ENCODE results near the gene ZNF280B.
"Not testable (repeated sequence)": the region's sequence is repeated elsewhere in the genome, so short reads cannot be mapped to it uniquely, and the experiment has no call there.

The ZNF280B gene

GRCh38 chr22:22546490-22546889, 37.9 kb upstream of the ZNF280B start:
- Mint-ChIP-seq H3K36me3 (no peaks in the 10 kb centered on the region), H3K9me3 (ENCODE audit: low read depth) (no peaks in the 10 kb centered on the region), H3K4me1 (ENCODE audit: low read depth) (no peaks in the 10 kb centered on the region), H3K4me3 (no peak overlapping the region), H3K27ac (no peak overlapping the region), H3K27me3 (peaks cover 2% of the 10 kb centered on the region)

- no peak overlapping the region for H3K27ac Mint-ChIP-seq
- no peaks in the 10 kb centered on the region for H3K4me1 Mint-ChIP-seq (ENCODE audit: low read depth)
- peaks cover 2% of the 10 kb centered on the region for H3K27me3 Mint-ChIP-seq
- no peaks in the 10 kb centered on the region for H3K9me3 Mint-ChIP-seq (ENCODE audit: low read depth)
- no peak overlapping the region for H3K4me3 Mint-ChIP-seq
- H3K36me3 Mint-ChIP-seq = no peaks in the 10 kb centered on the region
Observed at GRCh38 chr22:22545084-22545483, 36.5 kb upstream of the ZNF280B start.

- Mint-ChIP-seq H3K27me3 (peaks cover 4% of the 10 kb centered on the region), H3K4me1 (ENCODE audit: low read depth) (no peaks in the 10 kb centered on the region), H3K36me3 (no peaks in the 10 kb centered on the region), H3K4me3 (no peak overlapping the region), H3K27ac (no peak overlapping the region), H3K9me3 (ENCODE audit: low read depth) (no peaks in the 10 kb centered on the region)
Observed at GRCh38 chr22:22538226-22538989, 29.9 kb upstream of the ZNF280B start.

- Mint-ChIP-seq H3K27ac (no peak overlapping the region), H3K4me3 (no peak overlapping the region), H3K36me3 (no peaks in the 10 kb centered on the region), H3K4me1 (ENCODE audit: low read depth) (no peaks in the 10 kb centered on the region), H3K9me3 (ENCODE audit: low read depth) (no peaks in the 10 kb centered on the region), H3K27me3 (peaks cover 2% of the 10 kb centered on the region)
Observed at GRCh38 chr22:22536916-22537315, 28.4 kb upstream of the ZNF280B start.

GRCh38 chr22:22536515-22536914, 28.0 kb upstream of the ZNF280B start:
- Mint-ChIP-seq H3K9me3 (ENCODE audit: low read depth) (no peaks in the 10 kb centered on the region), H3K4me1 (ENCODE audit: low read depth) (no peaks in the 10 kb centered on the region), H3K27me3 (peaks cover 2% of the 10 kb centered on the region), H3K4me3 (no peak overlapping the region), H3K27ac (no peak overlapping the region), H3K36me3 (no peaks in the 10 kb centered on the region)

GRCh38 chr22:22535662-22536061, 27.1 kb upstream of the ZNF280B start:
- no peak overlapping the region for H3K4me3 Mint-ChIP-seq
- no peaks in the 10 kb centered on the region for H3K36me3 Mint-ChIP-seq
- H3K27me3 Mint-ChIP-seq = peaks cover 2% of the 10 kb centered on the region
- H3K27ac Mint-ChIP-seq = no peak overlapping the region
- H3K9me3 Mint-ChIP-seq (ENCODE audit: low read depth) = no peaks in the 10 kb centered on the region
- H3K4me1 Mint-ChIP-seq (ENCODE audit: low read depth) = no peaks in the 10 kb centered on the region

- Mint-ChIP-seq H3K4me1 (ENCODE audit: low read depth) (no peaks in the 10 kb centered on the region), H3K9me3 (ENCODE audit: low read depth) (no peaks in the 10 kb centered on the region), H3K36me3 (no peaks in the 10 kb centered on the region), H3K4me3 (no peak overlapping the region), H3K27me3 (peaks cover 2% of the 10 kb centered on the region), H3K27ac (no peak overlapping the region)
Observed at GRCh38 chr22:22534604-22535415, 26.3 kb upstream of the ZNF280B start.

GRCh38 chr22:22533863-22534262, 25.3 kb upstream of the ZNF280B start:
- Mint-ChIP-seq H3K36me3 (no peaks in the 10 kb centered on the region), H3K4me3 (no peak overlapping the region), H3K9me3 (ENCODE audit: low read depth) (no peaks in the 10 kb centered on the region), H3K4me1 (ENCODE audit: low read depth) (no peaks in the 10 kb centered on the region), H3K27ac (no peak overlapping the region), H3K27me3 (peaks cover 8% of the 10 kb centered on the region)

GRCh38 chr22:22533417-22533816, 24.9 kb upstream of the ZNF280B start:
- no peaks in the 10 kb centered on the region for H3K4me1 Mint-ChIP-seq (ENCODE audit: low read depth)
- H3K36me3 Mint-ChIP-seq = no peaks in the 10 kb centered on the region
- no peak overlapping the region for H3K27ac Mint-ChIP-seq
- H3K4me3 Mint-ChIP-seq = no peak overlapping the region
- H3K27me3 Mint-ChIP-seq = peaks cover 6% of the 10 kb centered on the region
- H3K9me3 Mint-ChIP-seq (ENCODE audit: low read depth) = no peaks in the 10 kb centered on the region

GRCh38 chr22:22532547-22533071, 24.1 kb upstream of the ZNF280B start:
- not testable (repeated sequence) for H3K9me3 Mint-ChIP-seq (ENCODE audit: low read depth); H3K4me3 Mint-ChIP-seq; H3K27me3 Mint-ChIP-seq; H3K4me1 Mint-ChIP-seq (ENCODE audit: low read depth); H3K27ac Mint-ChIP-seq; H3K36me3 Mint-ChIP-seq

- Mint-ChIP-seq H3K4me3 (no peak overlapping the region), H3K27ac (no peak overlapping the region), H3K4me1 (ENCODE audit: low read depth) (no peaks in the 10 kb centered on the region), H3K9me3 (ENCODE audit: low read depth) (no peaks in the 10 kb centered on the region), H3K36me3 (no peaks in the 10 kb centered on the region), H3K27me3 (peaks cover 7% of the 10 kb centered on the region)
Observed at GRCh38 chr22:22531770-22532546, 23.4 kb upstream of the ZNF280B start.

GRCh38 chr22:22528780-22529179, 20.2 kb upstream of the ZNF280B start:
- no peak overlapping the region for H3K27ac Mint-ChIP-seq
- no peaks in the 10 kb centered on the region for H3K36me3 Mint-ChIP-seq
- H3K4me1 Mint-ChIP-seq (ENCODE audit: low read depth) = no peaks in the 10 kb centered on the region
- peaks cover 17% of the 10 kb centered on the region for H3K27me3 Mint-ChIP-seq
- no peaks in the 10 kb centered on the region for H3K9me3 Mint-ChIP-seq (ENCODE audit: low read depth)
- no peak overlapping the region for H3K4me3 Mint-ChIP-seq

GRCh38 chr22:22527312-22527711, 18.8 kb upstream of the ZNF280B start:
- Mint-ChIP-seq H3K4me3 (no peak overlapping the region), H3K27ac (no peak overlapping the region), H3K36me3 (no peaks in the 10 kb centered on the region), H3K9me3 (ENCODE audit: low read depth) (no peaks in the 10 kb centered on the region), H3K4me1 (ENCODE audit: low read depth) (no peaks in the 10 kb centered on the region), H3K27me3 (peaks cover 19% of the 10 kb centered on the region)

- Mint-ChIP-seq H3K4me1 (ENCODE audit: low read depth) (no peaks in the 10 kb centered on the region), H3K4me3 (no peak overlapping the region), H3K9me3 (ENCODE audit: low read depth) (no peaks in the 10 kb centered on the region), H3K36me3 (no peaks in the 10 kb centered on the region), H3K27ac (no peak overlapping the region), H3K27me3 (peaks cover 19% of the 10 kb centered on the region)
Observed at GRCh38 chr22:22526125-22526912, 17.8 kb upstream of the ZNF280B start.

Data from activated naive CD8-positive, alpha-beta T cell (primary cell).